Panc1 (cell line): ENCODE measurements around the gene PNKD.

Source experiments
- POLR2AphosphoS5 ChIP-seq: IDR thresholded peaks from 2 replicates; pipeline ENCODE4 v1.6.1; 2012; ENCODE audit warnings: mild to moderate bottlenecking, low read depth, low read length, moderate library complexity
- SIN3A ChIP-seq: IDR thresholded peaks from 2 replicates; pipeline ENCODE4 v1.6.1; 2012; ENCODE audit warnings: low read depth, mild to moderate bottlenecking, low read length, moderate library complexity, borderline replicate concordance; ENCODE audit not compliant: insufficient read depth
- TF ChIP-seq, protein P1 (sequence below): fragments of 450-650 bp; IDR thresholded peaks from 2 replicates; pipeline ENCODE4 v1.5.1; 2017; ENCODE audit warnings: mild to moderate bottlenecking
- TF ChIP-seq, protein P2 (sequence below), 2 experiments: IDR thresholded peaks; 2 replicates each; pipeline ENCODE4 v1.6.1; 2011 to 2012; ENCODE audit warnings: low read depth in 2 of 2, control low read depth in 1 of 2, low read length in 1 of 2, mild to moderate bottlenecking in 1 of 2, moderate library complexity in 1 of 2; ENCODE audit not compliant: insufficient read depth in 1 of 2

DNA sequence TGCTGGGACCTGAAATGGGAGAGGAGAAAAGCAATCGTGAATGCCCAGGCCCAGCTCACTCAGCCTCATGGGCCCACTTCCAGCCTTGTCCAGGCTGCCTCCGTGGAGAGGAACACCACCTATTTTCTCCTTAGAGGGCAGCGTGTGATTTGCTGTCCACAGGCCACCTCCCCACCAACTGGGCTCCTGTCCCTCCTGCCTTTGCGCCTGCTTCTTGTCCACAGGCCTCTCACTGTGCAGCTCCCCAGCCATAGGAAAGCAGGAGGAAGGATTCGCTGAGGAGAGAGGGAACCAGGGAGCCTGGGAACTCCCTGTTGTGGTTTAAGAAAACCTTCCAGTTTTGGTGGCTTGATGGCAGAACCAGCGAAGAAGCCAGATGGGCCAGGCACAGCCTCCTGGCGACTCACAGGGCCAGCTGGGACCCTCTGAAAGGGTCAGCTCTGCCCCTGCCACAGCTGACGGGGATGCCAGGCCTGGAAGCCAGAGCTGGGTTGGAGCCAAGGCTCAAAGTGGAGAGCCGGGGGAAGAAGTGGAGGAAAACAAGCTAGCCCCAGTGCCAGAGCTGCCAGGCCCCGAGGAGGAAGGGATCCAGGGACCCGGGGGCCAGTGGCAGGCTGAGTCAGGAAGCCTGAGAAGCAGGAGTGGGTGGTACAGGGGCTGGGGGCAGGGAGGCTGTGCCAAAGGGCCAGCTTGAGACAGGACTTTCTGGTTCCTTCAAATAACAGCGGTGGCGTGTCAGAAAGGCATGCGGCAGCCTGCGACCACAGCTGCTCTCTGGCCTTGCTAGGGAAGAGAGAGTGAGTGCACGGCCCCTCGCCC lies 12.1 kb downstream of the PNKD start:
- TF ChIP-seq, protein P1, sequence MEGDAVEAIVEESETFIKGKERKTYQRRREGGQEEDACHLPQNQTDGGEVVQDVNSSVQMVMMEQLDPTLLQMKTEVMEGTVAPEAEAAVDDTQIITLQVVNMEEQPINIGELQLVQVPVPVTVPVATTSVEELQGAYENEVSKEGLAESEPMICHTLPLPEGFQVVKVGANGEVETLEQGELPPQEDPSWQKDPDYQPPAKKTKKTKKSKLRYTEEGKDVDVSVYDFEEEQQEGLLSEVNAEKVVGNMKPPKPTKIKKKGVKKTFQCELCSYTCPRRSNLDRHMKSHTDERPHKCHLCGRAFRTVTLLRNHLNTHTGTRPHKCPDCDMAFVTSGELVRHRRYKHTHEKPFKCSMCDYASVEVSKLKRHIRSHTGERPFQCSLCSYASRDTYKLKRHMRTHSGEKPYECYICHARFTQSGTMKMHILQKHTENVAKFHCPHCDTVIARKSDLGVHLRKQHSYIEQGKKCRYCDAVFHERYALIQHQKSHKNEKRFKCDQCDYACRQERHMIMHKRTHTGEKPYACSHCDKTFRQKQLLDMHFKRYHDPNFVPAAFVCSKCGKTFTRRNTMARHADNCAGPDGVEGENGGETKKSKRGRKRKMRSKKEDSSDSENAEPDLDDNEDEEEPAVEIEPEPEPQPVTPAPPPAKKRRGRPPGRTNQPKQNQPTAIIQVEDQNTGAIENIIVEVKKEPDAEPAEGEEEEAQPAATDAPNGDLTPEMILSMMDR: no peak
- no peak for TF ChIP-seq SIN3A
- TF ChIP-seq, protein P2, sequence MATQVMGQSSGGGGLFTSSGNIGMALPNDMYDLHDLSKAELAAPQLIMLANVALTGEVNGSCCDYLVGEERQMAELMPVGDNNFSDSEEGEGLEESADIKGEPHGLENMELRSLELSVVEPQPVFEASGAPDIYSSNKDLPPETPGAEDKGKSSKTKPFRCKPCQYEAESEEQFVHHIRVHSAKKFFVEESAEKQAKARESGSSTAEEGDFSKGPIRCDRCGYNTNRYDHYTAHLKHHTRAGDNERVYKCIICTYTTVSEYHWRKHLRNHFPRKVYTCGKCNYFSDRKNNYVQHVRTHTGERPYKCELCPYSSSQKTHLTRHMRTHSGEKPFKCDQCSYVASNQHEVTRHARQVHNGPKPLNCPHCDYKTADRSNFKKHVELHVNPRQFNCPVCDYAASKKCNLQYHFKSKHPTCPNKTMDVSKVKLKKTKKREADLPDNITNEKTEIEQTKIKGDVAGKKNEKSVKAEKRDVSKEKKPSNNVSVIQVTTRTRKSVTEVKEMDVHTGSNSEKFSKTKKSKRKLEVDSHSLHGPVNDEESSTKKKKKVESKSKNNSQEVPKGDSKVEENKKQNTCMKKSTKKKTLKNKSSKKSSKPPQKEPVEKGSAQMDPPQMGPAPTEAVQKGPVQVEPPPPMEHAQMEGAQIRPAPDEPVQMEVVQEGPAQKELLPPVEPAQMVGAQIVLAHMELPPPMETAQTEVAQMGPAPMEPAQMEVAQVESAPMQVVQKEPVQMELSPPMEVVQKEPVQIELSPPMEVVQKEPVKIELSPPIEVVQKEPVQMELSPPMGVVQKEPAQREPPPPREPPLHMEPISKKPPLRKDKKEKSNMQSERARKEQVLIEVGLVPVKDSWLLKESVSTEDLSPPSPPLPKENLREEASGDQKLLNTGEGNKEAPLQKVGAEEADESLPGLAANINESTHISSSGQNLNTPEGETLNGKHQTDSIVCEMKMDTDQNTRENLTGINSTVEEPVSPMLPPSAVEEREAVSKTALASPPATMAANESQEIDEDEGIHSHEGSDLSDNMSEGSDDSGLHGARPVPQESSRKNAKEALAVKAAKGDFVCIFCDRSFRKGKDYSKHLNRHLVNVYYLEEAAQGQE (IDR thresholded peaks at IDR 0.05; ENCODE audit: insufficient read depth in 1 of 2, low read depth in 2 of 2, low read length in 1 of 2): no peak
- no peak for TF ChIP-seq POLR2AphosphoS5
